DMS153 treated with DMSO at 0.1 percent for 48 hours (cell line): Measurements from ENCODE around the gene SLC35A4.
"Not testable (repeated sequence)": the region's sequence is repeated elsewhere in the genome, so short reads cannot be mapped to it uniquely, and the experiment has no call there.

Experiments used
- DNase-seq: peaks from one replicate; lab custom pipeline; 2025; ENCODE audit not compliant: unreplicated experiment; lab: John Stamatoyannopoulos, UW

The SLC35A4 gene

GRCh38 chr5:140588311-140589070 is 23.9 kb downstream of the SLC35A4 start:
- no peak for DNase-seq

DNA sequence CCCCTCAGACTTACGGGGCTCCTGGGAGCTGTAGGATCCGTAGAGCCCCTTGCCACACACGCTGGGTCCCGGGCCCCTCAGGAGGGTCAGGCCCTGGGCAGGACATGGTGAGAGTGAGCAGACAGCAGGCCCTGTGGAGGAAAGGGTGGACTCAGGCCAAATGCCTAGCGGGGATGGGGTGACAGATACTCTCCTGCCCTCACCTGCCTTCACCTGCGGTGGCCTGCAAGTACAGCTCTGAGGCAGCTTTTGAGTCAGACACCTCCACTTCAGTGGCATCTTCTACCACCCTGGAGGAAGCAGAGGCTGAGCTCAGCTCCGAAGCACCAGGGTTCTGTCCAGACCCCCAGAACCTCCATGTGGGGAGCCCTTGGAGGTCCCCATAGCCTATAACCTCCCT is 26.2 kb downstream of the SLC35A4 start:
- no peak for DNase-seq

GRCh38 chr5:140591747-140592372 is 27.2 kb downstream of the SLC35A4 start:
- no peak for DNase-seq

DNA sequence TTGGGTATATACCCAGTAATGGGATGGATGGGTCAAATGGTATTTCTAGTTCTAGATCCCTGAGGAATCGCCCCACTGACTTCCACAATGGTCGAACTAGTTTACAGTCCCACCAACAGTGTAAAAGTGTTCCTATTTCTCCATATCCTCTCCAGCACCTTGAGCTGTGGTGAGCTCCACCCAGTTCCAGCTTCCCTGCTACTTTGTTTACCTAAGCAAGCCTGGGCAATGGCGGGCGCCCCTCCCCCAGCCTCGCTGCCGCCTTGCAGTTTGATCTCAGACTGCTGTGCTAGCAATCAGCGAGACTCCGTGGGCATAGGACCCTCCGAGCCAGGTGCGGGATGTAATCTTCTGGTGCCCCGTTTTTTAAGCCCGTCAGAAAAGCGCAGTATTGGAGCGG is 28.4 kb downstream of the SLC35A4 start:
- not testable (repeated sequence) for DNase-seq

DNA sequence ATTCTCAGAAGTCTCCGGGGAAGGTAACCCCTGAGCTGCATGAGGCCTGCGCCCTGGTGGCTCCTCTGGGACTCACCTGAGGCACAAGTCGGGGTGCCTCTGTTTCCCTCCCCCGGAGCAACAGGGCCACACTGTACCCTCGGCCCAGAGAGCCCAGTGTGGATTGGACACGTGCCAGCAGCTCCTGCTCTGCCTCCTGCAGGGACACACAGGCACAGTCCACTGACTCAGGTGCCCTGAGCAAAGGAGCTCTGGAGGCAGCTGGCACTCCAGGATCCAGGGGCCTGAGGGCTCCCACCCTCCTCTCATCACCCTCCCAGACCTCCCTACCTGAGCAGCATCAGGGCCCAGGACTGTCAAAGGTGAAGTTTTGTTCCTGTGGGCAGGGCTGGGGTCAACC is 29.5 kb downstream of the SLC35A4 start:
- no peak for DNase-seq

- no peak for DNase-seq
Observed at GRCh38 chr5:140595538-140596300, 31.1 kb downstream of the SLC35A4 start.

GRCh38 chr5:140596321-140596741 is 31.7 kb downstream of the SLC35A4 start:
- no peak for DNase-seq

DNA sequence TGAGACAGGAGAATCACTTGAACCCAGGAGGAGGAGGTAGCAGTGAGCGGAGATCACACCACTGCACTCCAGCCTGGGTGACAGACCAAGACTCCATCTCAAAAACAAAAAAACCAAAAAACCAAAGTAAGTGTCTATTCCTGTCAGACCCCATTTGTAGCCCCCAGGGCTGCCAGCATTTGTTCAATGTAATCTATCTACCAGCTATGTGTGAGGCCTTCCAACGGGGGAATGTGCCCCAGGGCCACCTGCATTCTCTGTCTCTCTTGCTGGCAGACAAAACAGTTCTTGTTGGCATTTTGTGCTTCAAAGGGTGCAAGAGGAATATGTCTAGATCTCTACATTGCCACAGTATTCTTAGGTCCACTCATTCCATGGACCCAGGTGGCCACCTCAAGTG is 34.2 kb downstream of the SLC35A4 start:
- DNase-seq = no peak

- DNase-seq = no peak
Observed at GRCh38 chr5:140600096-140600495, 35.5 kb downstream of the SLC35A4 start.

- DNase-seq = no peak
Observed at GRCh38 chr5:140602147-140602546, 37.5 kb downstream of the SLC35A4 start.

DNA sequence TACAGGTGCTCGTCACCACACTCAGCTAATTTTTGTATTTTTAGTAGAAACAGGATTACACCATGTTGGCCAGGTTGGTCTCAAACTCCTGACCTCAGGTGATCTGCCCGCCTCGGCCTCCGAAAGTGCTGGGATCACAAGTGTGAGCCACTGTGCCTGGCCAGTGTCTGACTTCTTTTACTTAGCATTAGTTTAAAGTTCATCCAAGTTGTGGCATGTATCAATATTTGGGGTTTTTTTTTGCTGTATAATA is 38.7 kb downstream of the SLC35A4 start:
- DNase-seq = not testable (repeated sequence)

GRCh38 chr5:140603734-140604133 is 39.1 kb downstream of the SLC35A4 start:
- no peak for DNase-seq

DNA sequence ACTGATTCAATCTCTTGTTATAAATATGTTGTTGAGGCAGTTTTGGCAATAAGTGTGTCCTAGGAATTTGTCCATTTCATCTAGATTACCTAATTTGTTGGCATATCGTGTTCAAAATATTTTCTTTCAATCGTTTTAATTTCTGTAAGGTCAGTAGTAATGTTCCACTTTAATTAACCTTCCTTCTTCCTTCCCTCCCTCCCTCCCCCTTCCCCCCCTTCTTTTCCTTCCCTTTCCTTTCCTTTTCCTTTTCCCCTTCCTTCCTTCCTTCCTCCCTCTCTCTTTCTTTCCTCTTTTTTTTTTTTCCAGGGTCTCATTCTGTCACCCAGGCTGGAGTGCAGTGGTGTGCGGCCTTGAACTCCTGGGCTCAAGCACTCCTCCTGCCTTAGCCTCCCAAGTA is 41.3 kb downstream of the SLC35A4 start:
- no peak for DNase-seq

- DNase-seq = no peak
Observed at GRCh38 chr5:140607031-140607430, 42.4 kb downstream of the SLC35A4 start.

- no peak for DNase-seq
Observed at GRCh38 chr5:140608722-140609121, 44.1 kb downstream of the SLC35A4 start.

GRCh38 chr5:140609126-140609525 is 44.5 kb downstream of the SLC35A4 start:
- no peak for DNase-seq

- no peak for DNase-seq
Observed at GRCh38 chr5:140611020-140611521, 46.4 kb downstream of the SLC35A4 start.
